ENCODE results near the gene AKAP14.

DNA sequence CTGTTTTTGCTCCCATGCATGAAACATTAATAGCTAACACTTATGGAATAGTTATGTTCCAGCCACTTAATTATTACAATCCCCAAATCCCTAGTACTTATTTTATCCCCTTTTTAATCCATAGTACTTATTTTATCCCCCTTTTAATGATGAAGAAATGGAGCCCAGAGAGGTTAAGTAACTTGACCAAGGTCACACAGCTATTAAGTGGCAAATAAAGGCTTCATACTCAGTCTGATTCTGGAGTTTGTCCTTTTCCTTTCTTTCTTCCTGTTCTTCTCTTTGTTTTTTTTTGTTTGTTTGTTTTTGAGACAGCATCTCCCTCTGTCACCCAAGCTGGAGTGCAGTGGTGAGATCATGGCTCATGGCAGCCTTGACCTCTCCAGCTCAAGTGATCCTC is 45.6 kb downstream of the AKAP14 start:
- no peak for TF ChIP-seq POLR2A (IDR thresholded peaks at IDR 0.05; ENCODE audit: low read length)
- TF ChIP-seq GATA1 (IDR thresholded peaks at IDR 0.05; ENCODE audit: low read depth, low read length) = no peak

Measured in erythroblast (primary cell).